Sigmoid colon (tissue), 4 donors: Measurements from ENCODE around the gene PTH1R.

Source experiments
- EP300 ChIP-seq, 4 donors: sonication (generic); formaldehyde crosslinking; IDR thresholded peaks; one replicate each; pipeline ENCODE4 v1.6.1; 2017; ENCODE audit warnings: antibody characterized with exemption in 4 of 4
- POLR2A ChIP-seq, 2 donors: fragments of 450-650 bp; IDR thresholded peaks; one replicate each; pipeline ENCODE4 v1.6.1; 2016; ENCODE audit warnings: antibody characterized with exemption in 2 of 2, mild to moderate bottlenecking in 2 of 2, moderate library complexity in 2 of 2
- POLR2AphosphoS5 ChIP-seq, 4 donors: sonication (generic); formaldehyde crosslinking; IDR thresholded peaks; one replicate each; pipeline ENCODE4 v1.6.1; 2017; ENCODE audit warnings: antibody characterized with exemption in 4 of 4

- no peak for TF ChIP-seq EP300 (IDR thresholded peaks at IDR 0.05)
- no peak for TF ChIP-seq POLR2A (IDR thresholded peaks at IDR 0.05)
- peak in 2 of 4 donors; percentile 16 to 31 for TF ChIP-seq POLR2AphosphoS5 (IDR thresholded peaks at IDR 0.05)
Observed at GRCh38 chr3:46845397-46845859, 32.1 kb upstream of the PTH1R start.
